Activated T-cell treated with anti-CD3 and anti-CD28 coated beads, Interleukin-2, amount 50 U/mL, for 48 hours (primary cell): Measurements from ENCODE around the gene ALDH8A1.
"Not testable (repeated sequence)": the region's sequence is repeated elsewhere in the genome, so short reads cannot be mapped to it uniquely, and the experiment has no call there.

Source experiments
- DNase-seq, 2 experiments: peaks; one replicate each; pipeline ENCODE4 v3.0.0-alpha.2; 2020

The ALDH8A1 gene

GRCh38 chr6:134908906-134909516 lies 40.9 kb downstream of the ALDH8A1 start:
- DNase-seq = peak in 1 of 2 experiments; percentile 30

GRCh38 chr6:134904731-134905130 lies 45.2 kb downstream of the ALDH8A1 start:
- not testable (repeated sequence) for DNase-seq

- no peak for DNase-seq
These were observed 46.5 kb downstream of the ALDH8A1 start for GRCh38 chr6:134903448-134903847.

DNA sequence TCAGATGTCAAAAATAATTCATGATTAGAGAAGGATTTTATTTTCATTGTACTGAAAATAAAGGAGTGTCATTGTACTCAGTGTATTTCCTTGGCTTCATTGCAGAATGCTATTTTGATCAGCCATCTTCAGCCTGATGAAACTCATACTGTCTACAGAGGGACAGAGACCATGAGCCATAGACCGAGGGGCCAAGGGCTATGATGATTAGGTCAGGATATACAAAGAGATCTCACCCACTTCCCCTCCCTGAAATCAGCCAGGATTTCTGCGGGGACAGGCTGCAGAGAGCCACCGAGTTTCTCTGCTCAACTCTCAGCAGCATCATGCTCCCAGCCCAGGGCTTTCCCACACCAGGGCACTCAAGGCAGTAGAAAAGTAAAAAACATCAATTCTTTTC lies 47.0 kb downstream of the ALDH8A1 start:
- DNase-seq = no peak

DNA sequence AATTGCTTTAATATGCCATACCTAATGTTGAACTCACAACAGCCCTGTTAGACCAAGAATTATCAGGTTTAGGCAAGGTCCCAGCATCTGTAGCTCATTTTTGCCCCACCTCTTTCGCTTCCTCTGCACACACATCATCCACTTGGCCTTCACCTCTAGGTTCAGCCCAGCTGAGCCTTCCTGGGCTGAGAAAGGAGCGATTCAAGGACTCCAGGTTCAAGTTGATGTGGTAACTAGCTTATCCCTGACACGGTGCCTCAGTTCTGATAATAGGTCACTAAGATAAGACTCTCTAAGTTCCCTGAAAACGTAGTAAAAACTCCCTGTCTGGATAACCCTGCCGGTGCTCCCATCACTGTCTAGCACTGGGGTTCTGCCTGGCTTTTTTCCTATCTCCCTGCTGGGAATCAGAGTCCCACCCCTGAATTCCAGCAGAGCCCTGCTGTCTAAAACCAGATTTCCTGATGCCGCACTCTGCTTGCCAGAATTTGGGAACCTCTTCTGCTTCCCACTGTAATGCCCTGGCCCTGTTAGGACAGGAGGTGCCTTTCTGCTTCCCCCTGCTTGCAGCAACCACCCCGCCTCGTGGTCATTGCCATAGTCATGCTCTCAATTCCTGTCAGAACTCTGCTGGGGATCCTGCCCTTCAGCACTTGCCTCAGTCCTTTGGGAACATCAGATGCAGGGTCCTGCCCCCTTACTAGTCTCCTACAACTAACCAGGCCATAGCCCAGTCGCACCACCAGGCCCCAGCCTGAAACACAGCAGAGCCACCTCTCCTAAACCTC lies 47.6 kb downstream of the ALDH8A1 start:
- no peak for DNase-seq

DNA sequence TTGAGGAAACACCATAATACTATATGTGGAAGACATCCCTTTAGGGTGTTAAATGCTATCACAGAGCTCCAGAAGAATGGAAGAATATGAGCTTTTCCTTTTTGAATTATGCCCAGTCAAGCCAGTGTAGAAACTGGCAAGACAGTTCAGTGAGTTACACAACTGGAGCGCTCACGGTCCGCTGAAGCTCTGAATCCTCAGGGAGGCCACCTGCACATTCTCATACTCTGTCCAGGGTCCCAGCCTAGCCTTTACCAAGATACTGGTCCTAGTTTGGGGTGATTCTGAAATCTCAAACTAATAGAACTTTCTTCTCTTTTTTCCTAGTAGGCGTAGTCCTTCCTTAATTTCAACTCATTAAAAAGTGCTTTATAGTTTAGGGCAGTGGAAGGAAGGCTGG lies 51.3 kb downstream of the ALDH8A1 start:
- no peak for DNase-seq

DNA sequence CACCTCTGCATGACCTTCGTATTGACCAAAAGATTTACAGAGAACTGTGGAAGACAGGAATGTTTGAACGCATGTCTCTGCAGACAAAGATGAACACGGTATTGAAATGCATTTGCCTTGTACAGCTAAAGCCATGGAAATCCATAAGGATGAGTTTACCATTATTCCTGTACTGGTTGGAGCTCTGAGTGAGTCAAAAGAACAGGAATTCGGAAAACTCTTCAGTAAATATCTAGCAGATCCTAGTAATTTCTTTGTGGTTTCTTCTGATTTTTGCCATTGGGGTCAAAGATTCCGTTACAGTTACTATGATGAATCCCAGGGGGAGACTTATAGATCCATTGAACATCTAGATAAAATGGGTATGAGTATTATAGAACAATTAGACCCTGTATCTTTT lies 51.7 kb downstream of the ALDH8A1 start:
- DNase-seq = not testable (repeated sequence)

DNA sequence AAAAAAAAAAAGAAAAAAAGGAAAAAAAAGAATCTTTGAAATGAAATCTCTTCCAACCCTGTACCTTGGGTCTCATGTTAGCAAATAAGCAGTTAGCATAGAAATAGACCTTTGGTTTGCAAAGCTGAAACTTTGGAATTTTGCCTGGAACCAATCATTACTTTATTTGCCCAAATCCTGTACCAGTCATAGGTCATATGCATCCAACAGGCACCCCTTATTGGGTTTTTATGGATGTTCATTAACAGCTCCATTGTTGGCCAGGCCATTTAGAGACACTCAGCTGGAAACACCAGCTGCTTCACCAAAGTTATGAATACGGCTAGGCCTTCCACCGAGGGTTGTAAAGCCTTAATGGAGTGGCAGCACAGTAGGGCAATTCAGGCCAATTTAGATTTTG lies 53.0 kb downstream of the ALDH8A1 start:
- no peak for DNase-seq

DNA sequence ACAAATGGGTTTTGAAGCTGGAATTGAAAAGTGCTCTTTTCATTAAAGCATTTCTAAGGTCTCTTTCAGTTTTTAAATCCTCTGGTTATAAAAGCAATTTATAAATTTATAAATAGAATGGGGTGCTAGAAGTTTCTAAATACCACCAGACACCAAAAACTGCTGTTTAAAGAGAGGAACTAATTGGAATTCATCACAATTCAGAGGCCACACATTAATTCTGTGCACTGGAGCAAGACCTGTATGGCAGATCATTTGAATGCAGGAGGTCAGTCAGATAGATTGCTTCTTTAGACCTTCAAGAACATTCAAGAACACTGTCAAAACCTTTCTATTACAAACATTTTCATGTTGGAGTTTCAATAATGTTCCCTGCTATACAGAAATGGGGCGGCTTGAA lies 55.1 kb downstream of the ALDH8A1 start:
- no peak for DNase-seq

DNA sequence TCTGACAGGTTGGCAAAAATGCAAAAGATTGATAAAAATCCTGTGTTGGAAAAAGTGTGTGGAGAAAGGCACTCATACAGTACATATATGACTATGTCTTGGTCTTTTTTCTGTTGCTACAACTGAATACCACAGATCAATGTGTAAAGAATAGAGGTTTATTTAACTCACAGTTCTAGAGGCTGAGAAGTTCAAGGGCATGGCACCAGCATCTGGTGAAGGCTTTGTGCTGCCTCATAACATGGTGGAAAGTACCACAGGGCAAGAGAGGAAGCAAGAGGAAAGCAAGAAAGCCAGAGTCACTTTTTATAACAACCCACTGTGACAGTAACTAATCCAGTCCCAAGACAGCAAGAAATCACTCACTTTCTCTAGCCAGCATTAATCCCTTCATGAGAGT lies 57.5 kb downstream of the ALDH8A1 start:
- DNase-seq = no peak

GRCh38 chr6:134891633-134892032 lies 58.3 kb downstream of the ALDH8A1 start:
- no peak for DNase-seq

GRCh38 chr6:134888316-134888715 lies 61.6 kb downstream of the ALDH8A1 start:
- no peak for DNase-seq

DNA sequence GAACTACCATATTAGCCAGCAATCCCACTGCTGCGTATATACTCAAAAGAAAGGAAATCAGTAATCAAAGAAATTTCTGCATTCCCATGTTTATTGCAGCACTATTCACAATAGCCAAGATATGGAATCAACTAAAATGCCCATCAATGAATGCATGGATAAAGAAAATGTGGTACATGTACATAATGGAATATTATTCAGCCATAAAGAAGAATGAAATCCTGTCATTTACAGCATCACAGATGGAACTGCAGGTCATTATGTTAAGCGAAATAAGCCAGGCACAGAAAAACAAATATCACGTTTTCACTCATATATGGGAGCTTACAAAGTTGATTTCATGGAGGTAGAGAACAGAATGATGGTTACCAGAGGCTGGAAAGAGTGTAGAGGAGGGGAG lies 65.1 kb downstream of the ALDH8A1 start:
- DNase-seq = no peak

DNA sequence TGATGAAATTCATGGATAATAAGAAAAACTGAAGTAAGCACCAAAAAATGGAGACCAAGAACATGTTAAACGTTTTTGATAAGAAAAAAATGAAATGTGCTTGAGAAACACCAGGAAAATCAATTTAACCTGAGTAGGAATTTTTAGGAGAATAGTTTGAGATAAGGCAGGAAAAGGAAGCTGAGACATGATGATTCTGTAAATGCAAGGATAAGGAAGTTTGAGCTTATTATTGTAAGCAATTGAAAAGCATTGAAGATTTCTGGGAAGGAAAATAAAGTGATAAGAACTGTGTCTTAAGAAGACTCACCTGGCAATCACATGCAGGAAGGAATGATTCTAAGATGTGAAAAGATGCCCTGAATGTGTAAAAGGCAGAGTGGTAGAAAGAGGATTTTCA lies 66.6 kb downstream of the ALDH8A1 start:
- no peak for DNase-seq

DNA sequence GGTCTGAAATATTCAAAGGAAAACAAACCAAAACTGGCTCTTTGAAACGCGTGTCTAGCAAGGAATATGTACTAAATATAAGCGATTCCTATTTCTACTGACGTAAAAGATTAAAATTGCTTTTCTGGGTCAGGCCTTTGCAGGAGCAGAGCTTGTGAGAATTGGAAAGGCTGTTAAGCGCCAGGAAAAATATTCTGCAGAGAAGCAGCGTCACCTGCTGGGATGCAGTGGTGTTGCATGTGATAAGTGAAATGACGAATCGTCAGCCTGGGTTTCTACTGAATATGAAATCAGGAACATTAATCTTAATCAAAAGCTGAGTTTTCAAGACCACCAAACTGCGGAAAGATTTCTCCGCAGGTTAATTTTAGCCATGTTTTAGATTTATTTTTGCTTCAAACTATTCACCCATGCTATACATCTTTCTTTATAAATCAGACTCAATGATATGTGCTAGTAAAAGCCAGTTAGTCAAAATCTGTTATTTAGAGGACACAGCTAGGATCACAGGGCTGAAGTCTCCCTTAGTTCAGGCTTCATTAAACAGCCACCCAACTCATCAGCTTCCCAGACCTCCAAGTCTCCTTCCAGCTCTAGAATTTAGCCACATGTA lies 67.4 kb downstream of the ALDH8A1 start:
- peak; percentile 75 to 77 for DNase-seq

DNA sequence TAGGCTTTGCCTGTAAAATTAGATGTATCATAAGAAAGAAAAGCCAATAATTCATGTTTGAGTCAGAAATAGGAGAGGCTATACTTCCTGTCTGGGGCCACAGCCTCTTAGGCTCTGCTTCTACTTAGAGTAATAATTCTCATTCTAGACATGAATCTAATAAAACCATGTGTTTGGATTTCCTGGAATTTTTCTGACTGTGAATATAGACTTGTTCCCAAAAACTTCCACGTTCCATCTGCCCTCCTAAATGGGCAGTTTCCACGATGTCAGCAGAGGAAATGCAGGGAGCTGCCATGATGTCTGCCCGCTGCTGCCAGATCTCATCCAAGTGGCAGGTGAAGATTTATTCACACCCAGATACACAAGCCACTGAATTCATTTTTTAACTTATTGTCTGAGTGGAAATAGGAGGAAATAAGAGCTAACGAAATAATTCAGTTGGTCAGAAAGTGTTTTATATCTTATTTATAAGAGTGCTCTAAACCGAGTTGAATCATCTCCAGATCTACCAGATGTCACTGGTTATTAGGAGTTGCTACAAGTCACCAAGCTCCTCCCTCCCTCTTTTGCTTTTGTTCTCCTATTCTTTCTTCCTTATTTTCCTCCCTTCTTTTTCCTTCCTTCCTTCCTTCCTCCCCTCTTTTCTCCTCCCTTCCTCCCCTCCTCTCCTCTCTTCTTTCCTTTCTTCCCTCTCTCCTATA lies 69.3 kb downstream of the ALDH8A1 start:
- DNase-seq = no peak

DNA sequence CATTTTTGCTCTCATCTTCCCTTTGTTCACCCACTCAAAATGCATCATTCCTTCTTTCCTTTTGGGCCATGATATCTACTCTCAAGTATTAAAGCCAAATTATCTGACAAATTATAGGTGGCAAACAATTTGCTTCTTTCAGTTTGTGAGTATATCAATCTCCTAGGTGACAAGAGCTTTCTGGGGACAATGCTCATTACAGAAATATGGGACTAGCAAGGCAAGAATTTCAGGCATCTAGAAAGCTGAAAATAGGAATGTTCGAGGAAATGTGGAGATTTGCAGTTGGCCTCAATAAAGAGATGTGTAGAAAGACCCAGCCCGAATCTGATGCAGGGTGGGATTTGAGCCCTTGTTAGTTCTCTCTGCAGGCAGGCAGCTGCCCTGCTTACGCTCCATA lies 71.8 kb downstream of the ALDH8A1 start:
- no peak for DNase-seq

- DNase-seq = no peak
These were observed 74.5 kb downstream of the ALDH8A1 start for GRCh38 chr6:134875367-134875766.

DNA sequence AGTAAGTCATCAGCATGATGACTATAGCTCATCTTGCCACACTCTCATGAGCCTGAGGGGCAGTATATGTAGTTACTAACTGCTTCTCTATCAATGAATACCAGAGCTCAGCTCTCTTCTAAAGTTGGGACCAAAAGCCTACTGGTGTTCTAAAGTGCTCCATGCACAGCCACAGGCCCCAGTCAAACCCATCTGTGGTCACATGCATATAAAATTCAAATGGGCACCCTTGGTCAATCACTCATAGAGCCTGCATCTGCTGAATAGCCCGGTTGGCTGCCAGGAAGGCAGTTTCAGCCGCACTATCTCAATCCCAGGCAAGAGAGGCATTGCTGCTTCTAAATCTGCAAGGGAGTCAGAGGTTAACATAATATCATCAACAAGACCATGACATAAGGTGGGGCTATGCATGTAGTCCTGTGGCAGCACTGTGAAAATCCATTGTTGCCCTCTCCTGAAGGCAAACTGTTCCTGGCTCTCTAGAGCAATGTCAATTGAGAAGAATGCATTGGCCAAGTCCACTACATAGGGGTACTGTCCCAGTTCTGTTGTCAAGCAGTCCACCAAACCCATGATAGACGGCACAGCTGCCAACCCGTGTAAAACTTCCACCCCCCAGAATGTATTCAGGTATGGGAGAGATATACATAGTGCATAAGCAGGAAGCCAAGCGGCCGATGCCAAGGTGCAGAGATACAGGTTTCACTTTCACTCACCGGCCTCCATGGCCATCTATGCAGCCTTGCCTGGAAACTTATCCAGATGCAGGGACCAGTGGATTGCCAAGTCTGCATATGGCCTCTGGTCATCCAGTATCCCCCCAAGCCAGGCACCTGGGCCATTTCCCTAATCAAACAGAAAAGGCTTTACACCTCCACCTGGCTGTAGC lies 76.2 kb downstream of the ALDH8A1 start:
- no peak for DNase-seq

DNA sequence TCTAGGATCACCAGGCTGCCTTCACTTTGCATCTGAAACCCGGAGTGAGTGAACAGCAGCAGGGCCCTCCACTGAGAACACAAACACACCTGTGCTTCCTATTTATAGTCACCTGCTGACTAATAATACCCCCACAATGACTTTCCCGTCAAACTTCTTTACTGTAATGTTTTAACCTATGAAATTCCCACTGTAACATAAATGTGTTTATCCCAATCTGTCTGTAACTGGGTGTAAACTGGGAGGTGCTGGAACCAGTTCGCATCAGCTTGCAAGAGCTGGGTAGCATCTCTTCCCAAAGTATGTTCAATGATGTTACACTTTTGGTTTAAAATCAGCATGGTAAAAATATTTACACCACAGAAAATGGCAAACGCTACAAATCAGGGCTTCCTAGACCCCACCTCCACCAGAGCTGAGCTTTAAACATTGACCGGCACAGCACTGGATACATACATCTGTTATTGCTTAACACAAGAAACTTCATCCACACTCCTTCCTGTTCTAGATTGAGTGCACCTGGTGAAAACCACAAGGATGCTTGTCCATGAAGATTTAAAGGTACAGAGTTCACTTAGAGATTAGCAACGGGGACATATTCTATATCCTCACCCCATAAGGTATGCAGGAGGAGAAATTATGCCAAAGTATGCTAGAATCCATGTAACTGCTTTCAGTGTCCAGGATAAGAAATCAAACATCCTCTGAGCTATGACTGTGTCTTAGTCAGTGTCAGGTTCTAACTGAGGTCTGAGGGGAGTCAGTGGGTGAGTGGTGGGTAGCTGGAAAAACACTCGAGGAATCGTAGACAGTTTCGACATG lies 79.0 kb downstream of the ALDH8A1 start:
- DNase-seq = no peak

DNA sequence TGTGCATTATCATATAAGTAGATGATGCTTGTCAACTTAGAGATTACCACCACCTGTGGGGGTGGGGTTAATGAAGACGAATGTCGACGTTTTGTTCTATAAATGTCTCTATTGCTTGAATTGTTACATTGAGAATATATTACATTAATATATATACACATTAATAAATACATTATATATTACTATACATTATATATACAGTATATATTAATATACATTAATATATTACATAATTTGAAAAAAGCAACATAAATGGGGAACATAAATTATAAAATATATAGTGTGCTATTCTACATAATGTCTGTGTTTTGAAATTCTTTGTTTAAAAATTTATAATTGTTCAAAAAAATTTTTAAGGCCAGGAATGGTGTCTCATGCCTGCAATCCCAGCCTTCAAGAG lies 81.1 kb downstream of the ALDH8A1 start:
- no peak for DNase-seq
